ENCODE data around the gene OR4D11.

- TF ChIP-seq, protein P1, sequence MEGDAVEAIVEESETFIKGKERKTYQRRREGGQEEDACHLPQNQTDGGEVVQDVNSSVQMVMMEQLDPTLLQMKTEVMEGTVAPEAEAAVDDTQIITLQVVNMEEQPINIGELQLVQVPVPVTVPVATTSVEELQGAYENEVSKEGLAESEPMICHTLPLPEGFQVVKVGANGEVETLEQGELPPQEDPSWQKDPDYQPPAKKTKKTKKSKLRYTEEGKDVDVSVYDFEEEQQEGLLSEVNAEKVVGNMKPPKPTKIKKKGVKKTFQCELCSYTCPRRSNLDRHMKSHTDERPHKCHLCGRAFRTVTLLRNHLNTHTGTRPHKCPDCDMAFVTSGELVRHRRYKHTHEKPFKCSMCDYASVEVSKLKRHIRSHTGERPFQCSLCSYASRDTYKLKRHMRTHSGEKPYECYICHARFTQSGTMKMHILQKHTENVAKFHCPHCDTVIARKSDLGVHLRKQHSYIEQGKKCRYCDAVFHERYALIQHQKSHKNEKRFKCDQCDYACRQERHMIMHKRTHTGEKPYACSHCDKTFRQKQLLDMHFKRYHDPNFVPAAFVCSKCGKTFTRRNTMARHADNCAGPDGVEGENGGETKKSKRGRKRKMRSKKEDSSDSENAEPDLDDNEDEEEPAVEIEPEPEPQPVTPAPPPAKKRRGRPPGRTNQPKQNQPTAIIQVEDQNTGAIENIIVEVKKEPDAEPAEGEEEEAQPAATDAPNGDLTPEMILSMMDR (IDR thresholded peaks at IDR 0.05): no peak
- TF ChIP-seq POLR2AphosphoS5 (IDR thresholded peaks at IDR 0.05): no peak
- TF ChIP-seq POLR2A (IDR thresholded peaks at IDR 0.05; ENCODE audit: low read depth): no peak
Measured at GRCh38 chr11:59523541-59523940, 20.2 kb downstream of the OR4D11 start.
